SJCRH30 (cell line): ENCODE results near the gene MICAL3. TPM values are rescaled to one million over a fixed set of nuclear protein-coding genes. Genes with fewer than 3 reads are reported as not detected.
A peak's percentile ranks its signal among the peaks of the same experiment; 100 is the strongest.

Source experiments
- DNase-seq, 2 experiments: peaks; one replicate each; pipeline ENCODE4 v3.0.0-alpha.2; 2015 to 2020
- H3K27ac ChIP-seq: fragments of 250-450 bp; sonication (Bioruptor Pico); 2 replicates; pipeline ENCODE4 v1.5.1; 2020; ENCODE audit warnings: mild to moderate bottlenecking, moderate library complexity
- H3K27me3 ChIP-seq: fragments of 250-450 bp; sonication (Bioruptor Pico); 2 replicates; pipeline ENCODE4 v1.5.1; 2020; ENCODE audit warnings: mild to moderate bottlenecking, moderate library complexity
- H3K36me3 ChIP-seq: fragments of 250-450 bp; sonication (Bioruptor Pico); 2 replicates; pipeline ENCODE4 v1.5.1; 2020; ENCODE audit warnings: mild to moderate bottlenecking, moderate library complexity
- H3K4me1 ChIP-seq: fragments of 250-450 bp; sonication (Bioruptor Pico); 2 replicates; pipeline ENCODE4 v1.5.1; 2020; ENCODE audit warnings: mild to moderate bottlenecking, moderate library complexity
- H3K4me3 ChIP-seq: fragments of 250-450 bp; sonication (Bioruptor Pico); 2 replicates; pipeline ENCODE4 v1.5.1; 2020; ENCODE audit warnings: mild to moderate bottlenecking, moderate library complexity
- H3K9me3 ChIP-seq: fragments of 250-450 bp; sonication (Bioruptor Pico); replicated peaks from 2 replicates; pipeline ENCODE4 v1.5.1; 2020; ENCODE audit warnings: mild to moderate bottlenecking, moderate library complexity
- total RNA-seq: library from RNA; depleted of rRNA; stranded (reverse); fragments of >200 nt; shearing (Covaris generic); gene quantifications from 2 replicates; pipeline ENCODE4 v1.2.3, GENCODE V29; 2014

MICAL3 gene
- total RNA-seq, 1 experiment from 2014 or later: 26.1 TPM

DNA sequence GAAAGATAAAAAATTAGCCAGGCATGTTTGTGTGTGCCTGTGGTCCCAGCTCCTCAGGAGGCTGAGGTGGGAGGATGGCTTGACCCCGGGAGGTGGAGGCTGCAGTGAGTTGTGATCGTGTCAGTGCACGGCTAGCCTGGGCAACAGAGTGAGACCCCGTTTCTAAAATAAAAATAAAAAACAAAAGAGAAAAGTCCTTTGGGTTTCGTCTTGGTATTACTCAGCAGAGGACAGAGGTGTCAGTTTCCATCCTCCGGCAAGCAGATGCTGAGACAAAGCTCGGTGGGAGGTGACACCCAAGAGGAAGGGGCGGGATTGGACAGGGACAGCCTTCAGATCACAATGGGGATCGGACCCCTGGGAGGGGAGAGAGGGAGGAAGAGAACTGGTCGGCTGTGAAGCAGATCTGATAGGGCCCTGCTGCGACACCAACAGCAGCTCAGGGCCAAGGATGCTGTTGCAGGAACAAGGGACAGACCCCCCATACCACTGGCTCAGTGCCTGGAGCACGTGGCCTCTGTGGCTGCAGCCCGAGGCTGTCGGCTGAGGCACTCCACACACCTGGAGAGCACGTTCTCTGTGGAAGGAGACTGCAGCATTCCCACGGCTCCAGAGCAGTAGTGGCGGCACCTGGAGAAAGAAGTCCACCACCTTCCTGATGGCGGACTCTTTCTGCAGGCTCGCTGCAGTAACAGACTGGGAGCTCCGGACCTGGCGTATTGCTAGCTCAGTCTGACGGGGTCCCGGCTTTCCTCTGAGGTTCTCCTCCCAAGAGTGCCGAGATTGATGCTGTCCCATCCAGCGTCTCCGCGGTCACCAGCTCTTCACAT, 244.9 kb downstream of the MICAL3 start:
- Histone ChIP-seq H3K27ac (no peak overlapping the region), H3K27me3 (peaks cover 26% of the 10 kb centered on the region; the same call in 1 of the 2 replicates), H3K4me3 (no peak overlapping the region), H3K9me3 (0 out of 2 replicates have a peak, but pooled peaks cover 3% of the 10 kb centered on the region), H3K4me1 (peaks cover 13% of the 10 kb centered on the region), H3K36me3 (no peaks in the 10 kb centered on the region)
- DNase-seq: peak in 1 of 2 experiments; percentile 51

DNA sequence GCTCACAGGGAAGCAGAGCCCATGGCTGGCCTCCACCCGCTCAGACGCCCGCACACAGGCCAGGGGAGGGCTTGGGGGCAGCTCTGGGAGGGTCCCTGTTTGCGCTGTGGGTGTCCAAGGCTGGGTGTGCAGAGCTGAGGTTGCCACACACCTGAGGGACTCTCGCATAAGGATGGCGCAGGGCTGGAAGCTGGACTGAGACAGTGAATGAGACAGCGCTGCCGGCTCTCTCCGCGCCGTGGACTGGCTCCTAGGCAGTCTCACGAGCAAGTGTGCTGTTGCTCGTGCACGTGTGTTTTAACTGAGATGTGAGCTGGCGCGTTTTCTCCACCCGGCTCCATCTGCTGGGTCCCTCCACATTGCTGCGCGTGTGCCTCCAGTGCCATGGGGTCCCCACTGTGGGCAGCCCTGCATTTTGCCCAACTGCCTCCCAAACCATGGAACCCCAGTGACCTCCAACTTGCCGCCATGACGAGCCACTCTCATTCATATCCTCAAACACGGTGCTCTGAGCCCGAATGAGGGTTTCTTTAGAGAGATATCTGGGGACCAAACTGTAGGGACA, 245.9 kb downstream of the MICAL3 start:
- Histone ChIP-seq H3K4me1 (peaks cover 13% of the 10 kb centered on the region), H3K27ac (no peak overlapping the region), H3K9me3 (0 out of 2 replicates have a peak, but pooled peaks cover 3% of the 10 kb centered on the region), H3K36me3 (no peaks in the 10 kb centered on the region), H3K27me3 (peaks cover 27% of the 10 kb centered on the region; the same call in 1 of the 2 replicates), H3K4me3 (no peak overlapping the region)
- DNase-seq: no peak

DNA sequence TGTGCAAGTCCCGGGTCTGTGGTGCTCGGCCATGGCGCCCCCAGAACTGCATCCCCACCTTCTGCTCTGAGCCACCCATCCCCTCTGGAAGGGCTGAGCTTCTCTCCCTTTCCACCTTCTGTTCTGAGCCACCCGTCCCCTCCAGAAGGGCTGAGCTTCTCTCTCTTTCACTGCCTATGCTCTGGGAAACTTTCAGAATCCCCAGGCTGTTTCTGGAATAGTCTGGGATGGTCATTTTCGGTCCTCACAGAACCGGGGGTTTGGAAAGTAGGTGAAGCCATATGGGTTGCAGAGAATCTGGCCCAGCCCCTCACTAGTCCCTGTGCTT, 246.7 kb downstream of the MICAL3 start:
- no peak overlapping the region for H3K27ac ChIP-seq
- no peaks in the 10 kb centered on the region for H3K36me3 ChIP-seq
- DNase-seq: no peak
- H3K4me3 ChIP-seq: no peak overlapping the region
- peaks cover 18% of the 10 kb centered on the region for H3K4me1 ChIP-seq
- 0 out of 2 replicates have a peak, but pooled peaks cover 3% of the 10 kb centered on the region for H3K9me3 ChIP-seq
- peaks cover 27% of the 10 kb centered on the region; the same call in 1 of the 2 replicates for H3K27me3 ChIP-seq

DNA sequence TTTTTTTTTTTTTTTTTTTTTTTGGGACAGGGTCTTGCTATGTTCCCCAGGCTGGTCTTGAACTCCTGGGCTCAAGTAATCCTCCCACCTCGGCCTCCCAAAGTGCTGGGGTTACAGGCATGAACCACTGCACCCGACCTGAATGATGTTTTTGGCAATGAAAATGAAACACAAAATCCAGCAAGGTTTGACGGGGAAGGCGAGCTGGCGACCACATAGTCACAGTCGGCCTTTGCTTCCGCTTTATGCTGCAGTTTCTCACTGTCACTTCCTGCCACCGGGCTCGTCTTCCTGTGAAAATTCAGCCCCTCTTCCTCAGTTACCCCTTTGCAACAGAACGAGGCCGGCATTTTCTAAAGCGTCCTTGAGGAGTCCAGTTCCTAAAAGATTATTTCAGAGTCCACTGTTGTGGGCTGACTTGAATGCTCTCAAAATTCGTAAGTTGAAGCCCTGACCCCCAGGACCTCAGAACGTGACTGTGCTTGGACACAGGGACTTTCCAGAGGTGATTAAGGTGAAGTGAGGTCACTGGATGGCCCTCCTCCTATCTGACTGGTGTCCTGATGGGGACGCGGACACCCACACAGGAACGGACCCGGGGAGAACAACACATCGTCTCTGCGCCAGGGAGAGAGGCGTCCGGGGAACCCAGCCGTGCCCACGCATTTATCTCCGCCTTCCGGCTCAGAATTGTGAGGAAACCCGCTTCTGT, 247.2 kb downstream of the MICAL3 start:
- no peak for DNase-seq
- Histone ChIP-seq H3K4me3 (no peak overlapping the region), H3K27ac (no peak overlapping the region), H3K9me3 (0 out of 2 replicates have a peak, but pooled peaks cover 3% of the 10 kb centered on the region), H3K4me1 (peaks cover 23% of the 10 kb centered on the region), H3K36me3 (no peaks in the 10 kb centered on the region), H3K27me3 (peaks cover 27% of the 10 kb centered on the region; the same call in 1 of the 2 replicates)

DNA sequence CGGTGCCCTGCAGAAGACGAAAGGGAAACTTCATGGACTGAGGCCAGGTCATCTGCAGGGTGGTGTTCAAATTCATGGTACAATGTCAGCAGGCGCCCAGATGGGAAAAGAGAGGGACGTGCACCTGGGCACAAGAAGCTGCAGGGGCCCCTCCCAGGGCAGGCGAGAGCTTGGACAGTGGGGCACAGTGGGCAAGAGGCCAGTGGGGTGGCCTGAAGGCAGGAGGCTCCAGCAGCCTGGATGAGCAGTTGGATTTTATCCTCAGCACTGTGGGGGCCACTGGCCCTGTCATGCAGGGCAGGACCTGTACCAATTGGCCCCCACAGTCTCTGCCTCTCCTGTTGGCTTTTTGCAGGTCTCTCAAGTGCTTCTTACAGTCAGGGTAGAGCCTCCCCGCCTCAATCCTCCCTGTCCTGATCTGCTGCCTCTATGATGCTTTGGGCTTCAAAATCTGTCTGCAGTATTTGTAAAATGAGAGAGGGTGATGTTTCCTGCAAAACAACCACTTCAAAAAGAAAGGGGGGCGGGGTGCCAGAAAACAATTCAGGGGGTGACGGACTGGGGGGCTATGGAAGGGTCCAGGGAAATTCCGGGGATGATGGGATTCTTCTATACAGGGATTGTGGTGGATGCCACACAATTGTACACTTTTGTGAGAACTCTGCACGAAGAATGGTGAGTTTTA, 248.4 kb downstream of the MICAL3 start:
- DNase-seq: no peak

DNA sequence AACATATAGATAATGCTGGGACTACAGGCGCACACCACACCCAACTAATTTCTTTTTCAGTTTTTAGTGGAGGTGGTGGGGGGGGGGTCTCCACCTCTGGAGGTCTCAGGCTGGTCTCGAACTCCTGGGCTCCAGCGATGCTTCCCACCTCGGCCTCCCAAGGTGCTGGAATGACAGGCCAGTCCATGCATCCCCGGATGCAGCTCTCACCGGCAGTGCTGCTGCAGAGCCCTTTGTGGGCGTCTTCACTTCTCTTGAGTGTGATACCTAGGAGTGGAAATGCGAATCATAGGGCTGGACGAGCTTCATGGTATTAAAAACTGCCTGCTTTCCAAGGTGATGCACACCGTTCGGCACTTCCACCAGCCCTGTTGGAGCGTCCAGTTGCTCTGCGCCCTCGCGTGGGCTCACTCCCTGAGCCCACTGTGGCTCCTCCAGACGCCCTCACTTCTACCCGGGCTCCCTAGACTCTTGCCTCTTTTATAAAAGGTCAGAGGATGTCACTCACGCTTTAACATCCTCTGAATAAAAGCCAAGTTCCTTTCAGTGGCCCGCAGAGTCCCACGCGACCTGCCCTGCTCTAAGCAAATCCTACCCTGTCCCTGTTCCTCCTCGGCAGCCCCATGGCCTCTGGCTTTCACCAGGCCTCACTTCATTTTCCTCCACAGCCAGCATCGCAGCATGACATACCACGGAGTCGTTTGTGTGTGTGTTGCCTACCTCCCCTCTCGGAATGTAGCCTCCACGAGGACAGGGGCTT, 249.3 kb downstream of the MICAL3 start:
- peaks cover 24% of the 10 kb centered on the region; the same call in 1 of the 2 replicates for H3K27me3 ChIP-seq
- no peak overlapping the region for H3K27ac ChIP-seq
- no peak for DNase-seq
- H3K4me3 ChIP-seq: peak overlapping the region; percentile 90
- H3K4me1 ChIP-seq: peaks cover 18% of the 10 kb centered on the region
- H3K9me3 ChIP-seq: no peaks in the 10 kb centered on the region
- no peaks in the 10 kb centered on the region for H3K36me3 ChIP-seq

More for the DNA sequence above, 248.4 kb downstream of the MICAL3 start:
- peaks cover 21% of the 10 kb centered on the region for H3K4me1 ChIP-seq
- no peaks in the 10 kb centered on the region for H3K36me3 ChIP-seq
- no peak overlapping the region for H3K4me3 ChIP-seq
- 0 out of 2 replicates have a peak, but pooled peaks cover 3% of the 10 kb centered on the region for H3K9me3 ChIP-seq
- H3K27me3 ChIP-seq: peaks cover 27% of the 10 kb centered on the region; the same call in 1 of the 2 replicates
- H3K27ac ChIP-seq: no peak overlapping the region

DNA sequence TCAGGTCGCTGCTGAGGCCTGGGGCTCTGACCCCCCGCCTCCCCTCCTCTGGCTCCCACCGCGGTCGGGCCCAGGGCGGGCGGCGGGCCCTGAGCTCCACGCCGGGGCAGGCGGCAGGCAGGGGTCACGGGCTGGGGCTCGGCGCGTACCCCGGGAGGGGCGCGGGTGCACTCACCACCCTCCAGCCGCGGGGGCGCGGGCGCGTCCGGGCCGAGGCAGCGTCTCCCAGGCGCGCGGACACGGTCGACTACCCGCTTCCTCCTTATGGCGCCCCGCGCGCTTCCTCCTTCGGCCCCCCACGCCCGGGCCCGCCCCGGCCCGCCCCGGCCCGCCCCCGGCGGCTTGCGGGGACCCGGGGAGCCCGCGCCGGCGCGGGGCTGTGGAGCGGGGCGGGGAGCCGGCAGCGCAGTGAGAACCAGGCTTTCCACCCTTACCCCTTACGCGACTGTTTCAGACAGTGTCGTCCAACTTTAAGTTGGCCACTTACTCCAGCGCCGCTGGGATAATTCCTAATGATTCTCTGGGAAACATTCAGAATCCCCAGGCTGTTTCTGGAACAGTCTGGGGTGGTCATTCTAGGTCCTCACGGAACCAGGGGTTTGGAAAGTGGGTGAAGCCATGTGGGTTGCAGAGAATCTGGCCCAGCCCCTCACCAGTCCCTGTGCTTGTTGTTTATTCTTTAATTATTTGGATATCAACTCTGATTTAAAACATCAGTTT, 250.0 kb downstream of the MICAL3 start, which contains the start of gene BID:
Gene BID (minus strand): TSS at position 264 of the 720 bp plus-strand sequence. CDS start 24,353 bp downstream, outside the sequence.
- H3K9me3 ChIP-seq: no peaks in the 10 kb centered on the region
- peak within 1 kb of the TSS; percentile 90 for H3K4me3 ChIP-seq
- H3K27me3 ChIP-seq: peaks cover 17% of the 10 kb centered on the region; the same call in 1 of the 2 replicates
- peak; percentile 35 to 55 for DNase-seq
- H3K27ac ChIP-seq: no peak within 1 kb of the TSS
- no peaks in the 10 kb centered on the region for H3K36me3 ChIP-seq
- H3K4me1 ChIP-seq: peaks cover 16% of the 10 kb centered on the region

DNA sequence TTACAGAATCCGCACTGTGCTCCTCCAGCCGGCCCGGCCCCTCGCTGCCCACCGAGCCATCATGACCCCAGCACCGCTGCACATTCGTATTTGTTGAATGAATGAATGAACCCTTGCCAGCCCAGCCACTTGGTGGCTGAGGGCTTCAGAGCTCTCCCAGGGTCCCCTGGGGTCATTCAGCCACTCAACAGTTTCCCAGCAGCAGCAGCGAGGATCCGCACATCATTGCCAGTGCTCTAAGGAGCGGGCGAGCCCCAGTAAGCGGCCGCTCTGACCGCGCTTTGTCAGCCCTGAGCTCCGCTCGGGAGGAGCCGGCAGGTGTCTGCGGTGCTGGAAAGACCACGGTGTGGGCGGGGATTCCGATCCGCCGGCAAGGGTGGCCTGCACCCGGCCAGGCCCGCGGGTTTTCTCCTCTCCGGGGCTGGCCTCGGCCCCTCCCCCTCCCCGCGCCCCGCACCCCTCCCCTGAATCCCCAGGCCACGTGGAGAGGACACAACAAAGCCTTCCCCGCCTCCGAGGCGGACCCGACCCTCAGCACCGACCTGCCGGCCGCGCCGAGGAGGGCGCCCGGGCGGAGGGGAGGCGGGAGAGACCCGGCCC, 250.7 kb downstream of the MICAL3 start:
- H3K9me3 ChIP-seq: no peaks in the 10 kb centered on the region
- H3K4me3 ChIP-seq: peak overlapping the region; percentile 90
- H3K36me3 ChIP-seq: no peaks in the 10 kb centered on the region
- DNase-seq: peak; percentile 58 to 69
- no peak overlapping the region for H3K27ac ChIP-seq
- H3K27me3 ChIP-seq: peaks cover 11% of the 10 kb centered on the region; the same call in 1 of the 2 replicates
- H3K4me1 ChIP-seq: peaks cover 16% of the 10 kb centered on the region

DNA sequence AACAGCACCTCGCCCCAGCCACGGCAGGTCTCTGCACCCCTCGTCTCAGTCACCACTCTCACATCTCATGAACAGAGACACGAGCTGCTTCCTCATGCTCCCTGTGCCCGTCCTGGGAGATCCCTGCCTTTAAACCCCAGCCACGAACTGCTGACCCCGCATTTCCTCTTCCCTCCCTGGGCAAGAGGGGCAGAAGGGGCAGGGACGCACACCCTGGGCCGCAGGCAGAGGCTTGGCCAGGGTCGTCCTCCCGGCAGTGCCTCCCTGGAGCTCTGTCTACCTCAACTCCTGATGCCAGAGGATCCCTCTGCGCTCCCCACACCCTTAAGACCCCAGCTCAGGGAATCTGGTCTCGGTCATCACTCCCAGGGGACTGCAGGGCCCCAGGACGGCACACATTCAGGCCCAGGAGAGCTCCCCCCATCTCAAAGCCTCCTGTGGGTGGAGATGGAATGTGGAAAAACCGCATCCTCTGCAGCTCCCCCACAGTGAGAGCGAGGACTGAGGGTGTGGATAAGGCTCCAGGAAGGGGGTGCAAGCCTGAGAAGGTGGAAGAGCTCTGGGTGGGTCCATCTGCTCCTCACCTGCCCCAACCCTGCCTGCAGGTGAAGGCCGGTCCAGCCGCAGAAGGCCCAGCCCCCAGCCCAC, 251.3 kb downstream of the MICAL3 start:
- Histone ChIP-seq H3K4me1 (peaks cover 16% of the 10 kb centered on the region), H3K27me3 (peaks cover 11% of the 10 kb centered on the region; the same call in 1 of the 2 replicates), H3K27ac (no peak overlapping the region), H3K9me3 (no peaks in the 10 kb centered on the region), H3K4me3 (peak overlapping the region; percentile 90), H3K36me3 (no peaks in the 10 kb centered on the region)
- DNase-seq: peak in 1 of 2 experiments; percentile 56

DNA sequence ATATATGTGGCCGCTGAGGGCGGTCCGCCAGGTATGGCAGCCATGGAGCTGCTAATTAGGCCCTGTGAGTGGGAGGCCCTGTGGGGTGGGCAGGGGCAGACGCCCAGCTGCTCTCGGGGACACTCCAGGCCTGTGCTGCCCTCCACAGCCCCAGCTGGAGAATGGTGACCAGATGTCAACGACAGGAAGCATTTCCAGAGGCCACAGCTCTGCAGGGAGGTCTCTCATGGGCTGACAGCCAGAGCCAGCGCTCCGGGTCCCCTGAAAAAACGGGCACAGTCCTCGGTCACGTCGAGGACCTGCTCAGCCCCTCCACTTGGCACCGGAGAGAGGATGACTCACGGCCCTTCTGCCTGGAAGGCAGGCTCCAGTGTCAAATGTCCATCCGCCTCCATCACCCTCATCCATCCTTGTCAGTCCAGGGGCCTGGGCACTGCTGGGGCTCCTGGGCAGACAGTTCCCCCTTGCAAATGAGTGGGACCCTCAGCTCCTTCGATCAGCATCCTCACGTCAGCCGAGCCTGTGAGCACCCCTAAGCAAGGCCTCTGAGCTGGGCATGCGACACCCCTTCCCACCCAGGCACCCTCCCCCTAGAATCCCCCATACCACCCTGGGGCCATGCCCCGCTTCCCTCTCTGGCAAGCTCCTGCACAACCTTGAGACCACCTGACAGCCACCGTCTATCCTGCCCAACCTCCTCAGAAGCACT, 252.0 kb downstream of the MICAL3 start:
- peak; percentile 25 to 34 for DNase-seq
- Histone ChIP-seq H3K9me3 (no peaks in the 10 kb centered on the region), H3K4me1 (peaks cover 16% of the 10 kb centered on the region), H3K4me3 (peak overlapping the region; percentile 90), H3K36me3 (no peaks in the 10 kb centered on the region), H3K27ac (no peak overlapping the region), H3K27me3 (peaks cover 11% of the 10 kb centered on the region; the same call in 1 of the 2 replicates)

DNA sequence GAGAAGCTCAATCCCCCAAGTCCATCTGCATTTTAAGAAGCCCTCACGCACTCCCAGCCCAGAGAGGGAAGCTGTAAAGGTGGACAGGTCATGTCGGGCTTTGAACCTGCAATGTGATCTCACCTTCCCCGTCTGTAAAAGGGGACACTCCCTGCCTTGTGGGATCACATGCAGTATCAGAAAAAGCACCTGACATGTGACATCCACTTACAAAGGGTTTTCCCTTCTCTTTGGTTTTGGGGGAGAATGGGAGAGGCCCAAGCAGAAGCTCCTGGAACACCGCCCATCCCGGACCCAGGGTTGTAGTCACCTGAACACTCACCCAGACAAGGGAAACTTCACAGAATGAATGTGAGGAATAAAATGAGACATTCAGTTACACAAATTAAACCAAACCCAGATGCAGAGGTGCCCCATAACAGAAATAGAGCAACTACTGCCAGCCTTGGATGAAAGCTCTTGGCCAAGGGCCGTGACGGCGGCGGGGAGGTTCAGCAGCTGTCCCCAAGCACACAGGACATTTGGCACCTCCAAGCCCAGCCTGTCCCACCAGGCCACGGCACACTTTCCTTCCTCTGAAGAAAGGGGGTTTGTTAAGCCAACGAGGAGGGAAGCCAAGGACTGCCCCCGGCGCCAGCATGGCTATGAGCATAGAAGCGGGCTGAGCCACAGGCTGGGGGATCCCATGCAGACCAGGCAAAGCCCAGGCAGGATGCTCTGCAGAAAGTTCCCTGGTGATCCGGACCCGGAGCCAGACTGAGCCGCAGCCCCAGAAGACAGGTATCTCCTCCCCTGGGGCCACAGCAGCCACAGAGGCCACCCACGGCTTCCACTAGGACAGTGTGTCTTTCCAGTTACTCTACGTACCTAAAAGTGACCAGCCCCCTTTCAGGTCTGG, 253.9 kb downstream of the MICAL3 start:
- H3K9me3 ChIP-seq: no peaks in the 10 kb centered on the region
- no peak for DNase-seq
- H3K27me3 ChIP-seq: peaks cover 10% of the 10 kb centered on the region; the same call in 1 of the 2 replicates
- H3K4me1 ChIP-seq: peaks cover 16% of the 10 kb centered on the region
- H3K36me3 ChIP-seq: no peaks in the 10 kb centered on the region
- H3K27ac ChIP-seq: no peak overlapping the region
- H3K4me3 ChIP-seq: no peak overlapping the region
